Left forelimb (tissue), 1 donor: ENCODE results near the gene SUFU.

ENCODE experiments used
- DNase-seq: peaks from one replicate; pipeline ENCODE4 v3.0.0-alpha.2; 2018; ENCODE audit warnings: low spot score

Gene SUFU

GRCh38 chr10:102620138-102620590, 116.4 kb downstream of the SUFU start:
- no peak for DNase-seq

GRCh38 chr10:102620591-102621442, 117.0 kb downstream of the SUFU start:
- no peak for DNase-seq

- DNase-seq = no peak
Observed at GRCh38 chr10:102621443-102622325, 117.9 kb downstream of the SUFU start.

- no peak for DNase-seq
Observed at GRCh38 chr10:102624094-102624493, 120.3 kb downstream of the SUFU start.

GRCh38 chr10:102624751-102625645, 121.2 kb downstream of the SUFU start:
- DNase-seq = no peak

GRCh38 chr10:102626026-102626685, 122.4 kb downstream of the SUFU start:
- DNase-seq = no peak

GRCh38 chr10:102627291-102627735, 123.5 kb downstream of the SUFU start:
- DNase-seq = no peak

GRCh38 chr10:102627736-102628293, 124.0 kb downstream of the SUFU start:
- no peak for DNase-seq

GRCh38 chr10:102628451-102628911, 124.7 kb downstream of the SUFU start:
- no peak for DNase-seq

- no peak for DNase-seq
Observed at GRCh38 chr10:102629661-102630614, 126.2 kb downstream of the SUFU start.

- no peak for DNase-seq
Observed at GRCh38 chr10:102630663-102631062, 126.9 kb downstream of the SUFU start.

GRCh38 chr10:102631525-102632393, 128.0 kb downstream of the SUFU start:
- no peak for DNase-seq

- DNase-seq = no peak
Observed at GRCh38 chr10:102632394-102633111, 128.8 kb downstream of the SUFU start.

GRCh38 chr10:102633287-102633686, 129.5 kb downstream of the SUFU start:
- no peak for DNase-seq

- DNase-seq = no peak
Observed at GRCh38 chr10:102633848-102634247, 130.1 kb downstream of the SUFU start.

GRCh38 chr10:102634686-102635085, 130.9 kb downstream of the SUFU start:
- no peak for DNase-seq

GRCh38 chr10:102635377-102635776, 131.6 kb downstream of the SUFU start:
- DNase-seq = no peak

- no peak for DNase-seq
Observed at GRCh38 chr10:102639537-102639936, 135.8 kb downstream of the SUFU start.
